Caco-2 (cell line): Measurements from ENCODE around the gene ACOT4. TPM values are rescaled to one million over a fixed set of nuclear protein-coding genes. Genes with fewer than 3 reads are reported as not detected.
"Not testable (repeated sequence)": the region's sequence is repeated elsewhere in the genome, so short reads cannot be mapped to it uniquely, and the experiment has no call there.

Source experiments
- BruUV-seq: library from RNA; stranded (reverse); fragments of 400-500 nt; replicated peaks from 2 replicates; lab custom pipeline; 2021; lab: Mats Ljungman, UMichigan
- CTCF ChIA-PET: fragments of 300-600 bp; sonication (Branson Sonifier 250); formaldehyde crosslinking; loops from one replicate; lab custom pipeline; 2022; ENCODE audit warnings: antibody characterized with exemption; lab: Charles Lee
- POLR2A ChIA-PET: fragments of 300-600 bp; sonication (Branson Sonifier 250); formaldehyde crosslinking; loops from one replicate; lab custom pipeline; 2022; ENCODE audit warnings: antibody characterized with exemption; lab: Charles Lee
- DNase-seq, 2 experiments: peaks; one replicate each; pipeline versions ENCODE4 v3.0.0 to v3.0.0-alpha.2; 2020 to 2022
- H3K27me3 ChIP-seq: replicated peaks from 2 replicates; pipeline ENCODE4 v1.6.0; 2011; ENCODE audit warnings: low read length; ENCODE audit not compliant: control insufficient read depth, insufficient read depth
- H3K36me3 ChIP-seq: 2 replicates; pipeline ENCODE4 v1.5.1; 2011; ENCODE audit warnings: low read length; ENCODE audit not compliant: control insufficient read depth, insufficient read depth
- H3K4me1 ChIP-seq: fragments of 250-450 bp; sonication (Bioruptor Pico); 2 replicates; pipeline ENCODE4 v1.5.1; 2020; ENCODE audit warnings: mild to moderate bottlenecking
- H3K4me3 ChIP-seq: 2 replicates; pipeline ENCODE4 v1.5.1; 2011; ENCODE audit warnings: low read depth, mild to moderate bottlenecking, control low read depth, low read length
- H3K9me3 ChIP-seq: fragments of 250-450 bp; sonication (Bioruptor Pico); 2 replicates; pipeline ENCODE4 v1.5.1; 2020; ENCODE audit warnings: mild to moderate bottlenecking, moderate library complexity
- H3K27ac Mint-ChIP-seq: one replicate; pipeline ENCODE4 v1.8.0; 2022; ENCODE audit warnings: mixed read lengths; ENCODE audit not compliant: unreplicated experiment
- H3K27me3 Mint-ChIP-seq: one replicate; pipeline ENCODE4 v1.8.0; 2022; ENCODE audit warnings: mixed read lengths; ENCODE audit not compliant: insufficient read depth, unreplicated experiment
- H3K36me3 Mint-ChIP-seq: one replicate; pipeline ENCODE4 v1.8.0; 2022; ENCODE audit warnings: mild to moderate bottlenecking, mixed read lengths; ENCODE audit not compliant: insufficient read depth, unreplicated experiment
- H3K4me1 Mint-ChIP-seq: one replicate; pipeline ENCODE4 v1.8.0; 2022; ENCODE audit warnings: low read depth, mixed read lengths; ENCODE audit not compliant: unreplicated experiment
- H3K4me3 Mint-ChIP-seq: one replicate; pipeline ENCODE4 v1.8.0; 2022; ENCODE audit warnings: mild to moderate bottlenecking, moderate library complexity, mixed read lengths; ENCODE audit not compliant: unreplicated experiment
- H3K9me3 Mint-ChIP-seq: one replicate; pipeline ENCODE4 v1.8.0; 2022; ENCODE audit warnings: mixed read lengths; ENCODE audit not compliant: unreplicated experiment
- intact Hi-C: fragments of 100-400 bp; cut with micrococcal nuclease; formaldehyde crosslinking; loops from one replicate; pipeline ENCODE4 v1.10.0; 2022; ENCODE audit not compliant: unreplicated experiment
- total RNA-seq: library from RNA; stranded (reverse); gene quantifications from 2 replicates; pipeline ENCODE4 v1.2.3, GENCODE V29; 2022
- TF ChIP-seq, protein P1 (sequence below), 2 experiments: fragments of 200-600 bp in 1 of 2; IDR thresholded peaks; 1 replicate in 1 of 2; 2 replicates in 1 of 2; pipeline versions ENCODE4 v1.5.1 to v1.8.0; 2011 to 2022; ENCODE audit warnings: antibody characterized with exemption in 1 of 2, control low read depth in 1 of 2, inconsistent platforms in 1 of 2, low read depth in 1 of 2, low read length in 1 of 2, mild to moderate bottlenecking in 1 of 2, moderate library complexity in 1 of 2; ENCODE audit not compliant: insufficient read depth in 1 of 2, severe bottlenecking in 1 of 2, unreplicated experiment in 1 of 2

Gene ACOT4
- total RNA-seq, 1 experiment from 2014 or later: 3.2 TPM

DNA sequence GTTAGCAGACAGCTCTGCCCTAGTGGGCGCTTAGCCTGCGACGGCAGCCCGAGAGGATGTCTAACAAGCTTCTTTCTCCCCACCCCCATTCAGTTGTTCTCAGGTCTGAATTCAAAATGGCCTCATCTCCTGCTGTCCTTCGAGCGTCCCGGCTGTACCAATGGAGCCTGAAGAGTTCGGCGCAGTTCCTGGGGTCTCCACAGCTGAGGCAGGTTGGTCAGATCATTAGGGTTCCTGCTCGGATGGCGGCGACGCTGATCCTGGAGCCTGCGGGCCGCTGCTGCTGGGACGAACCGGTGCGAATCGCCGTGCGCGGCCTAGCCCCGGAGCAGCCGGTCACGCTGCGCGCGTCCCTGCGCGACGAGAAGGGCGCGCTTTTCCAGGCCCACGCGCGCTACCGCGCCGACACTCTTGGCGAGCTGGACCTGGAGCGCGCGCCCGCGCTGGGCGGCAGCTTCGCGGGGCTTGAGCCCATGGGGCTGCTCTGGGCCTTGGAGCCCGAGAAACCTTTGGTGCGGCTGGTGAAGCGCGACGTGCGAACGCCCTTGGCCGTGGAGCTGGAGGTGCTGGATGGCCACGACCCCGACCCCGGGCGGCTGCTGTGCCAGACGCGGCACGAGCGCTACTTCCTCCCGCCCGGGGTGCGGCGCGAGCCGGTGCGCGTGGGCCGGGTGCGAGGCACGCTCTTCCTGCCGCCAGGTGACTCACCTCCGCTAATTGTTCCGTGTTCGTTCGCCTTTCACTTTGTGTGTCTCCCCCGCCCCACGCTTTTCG lies 22.3 kb upstream of the ACOT4 start, which contains the start of gene ACOT2:
TSS of gene ACOT2 (plus strand) at position 29 of the 774 bp plus-strand sequence. CDS start at position 57, 28 bp downstream.
- BruUV-seq: TSS peak; percentile 60

DNA sequence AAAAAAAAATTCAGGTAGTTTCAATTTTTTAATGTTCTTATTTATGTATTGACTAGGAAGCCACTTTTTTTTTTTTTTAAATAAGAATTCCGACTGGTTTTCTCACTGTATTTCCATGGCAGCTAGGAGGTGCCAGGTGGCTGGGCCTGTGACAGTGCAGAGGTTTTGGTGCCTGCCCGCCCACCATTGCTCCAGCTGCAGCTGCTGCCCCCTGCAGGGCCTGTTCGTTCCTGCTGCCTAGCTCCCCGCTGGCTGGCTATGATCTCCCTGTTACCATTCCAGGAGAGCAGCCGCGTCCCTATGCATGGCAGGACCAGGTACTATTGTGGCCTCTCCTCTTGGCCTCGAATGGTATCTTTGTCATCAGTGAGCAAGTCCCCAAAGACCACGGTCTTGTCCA lies 20.8 kb upstream of the ACOT4 start:
- ChIA-PET POLR2A (interaction anchor here (0.7 kb wide), 3 partner anchors 170 to 512 kb away, joined by 4 to 13 read pairs (median 4); partner anchors contain the start of genes COQ6 and FAM161B), CTCF (interaction anchor here (0.6 to 1.8 kb wide), 7 partner anchors 22 to 63 kb away, joined by 4 to 11 read pairs (median 7); partner anchors contain the start of gene ACOT1)
- intact Hi-C loops: loop anchor here (10.0 kb wide), 1 partner anchor 64 kb away; no protein-coding TSS in a partner anchor
- BruUV-seq, H3K27me3 Mint-ChIP-seq, H3K36me3 ChIP-seq, H3K4me3 Mint-ChIP-seq, H3K9me3 ChIP-seq, H3K27ac Mint-ChIP-seq, H3K4me3 ChIP-seq, H3K9me3 Mint-ChIP-seq, H3K4me1 Mint-ChIP-seq, H3K27me3 ChIP-seq: not testable (repeated sequence)
- H3K4me1 ChIP-seq: peaks cover 11% of the 10 kb centered on the region
- H3K36me3 Mint-ChIP-seq: peaks cover 36% of the 10 kb centered on the region
- TF ChIP-seq, protein P1, sequence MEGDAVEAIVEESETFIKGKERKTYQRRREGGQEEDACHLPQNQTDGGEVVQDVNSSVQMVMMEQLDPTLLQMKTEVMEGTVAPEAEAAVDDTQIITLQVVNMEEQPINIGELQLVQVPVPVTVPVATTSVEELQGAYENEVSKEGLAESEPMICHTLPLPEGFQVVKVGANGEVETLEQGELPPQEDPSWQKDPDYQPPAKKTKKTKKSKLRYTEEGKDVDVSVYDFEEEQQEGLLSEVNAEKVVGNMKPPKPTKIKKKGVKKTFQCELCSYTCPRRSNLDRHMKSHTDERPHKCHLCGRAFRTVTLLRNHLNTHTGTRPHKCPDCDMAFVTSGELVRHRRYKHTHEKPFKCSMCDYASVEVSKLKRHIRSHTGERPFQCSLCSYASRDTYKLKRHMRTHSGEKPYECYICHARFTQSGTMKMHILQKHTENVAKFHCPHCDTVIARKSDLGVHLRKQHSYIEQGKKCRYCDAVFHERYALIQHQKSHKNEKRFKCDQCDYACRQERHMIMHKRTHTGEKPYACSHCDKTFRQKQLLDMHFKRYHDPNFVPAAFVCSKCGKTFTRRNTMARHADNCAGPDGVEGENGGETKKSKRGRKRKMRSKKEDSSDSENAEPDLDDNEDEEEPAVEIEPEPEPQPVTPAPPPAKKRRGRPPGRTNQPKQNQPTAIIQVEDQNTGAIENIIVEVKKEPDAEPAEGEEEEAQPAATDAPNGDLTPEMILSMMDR (IDR thresholded peaks at IDR 0.05; ENCODE audit: insufficient read depth in 1 of 2, low read depth in 1 of 2, low read length in 1 of 2, severe bottlenecking in 1 of 2, unreplicated experiment in 1 of 2): peak; percentile 59 to 64
- DNase-seq: peak; percentile 68 to 80

More for the DNA sequence above, 22.3 kb upstream of the ACOT4 start, which contains the start of gene ACOT2:
- Histone ChIP-seq H3K4me1 (peaks cover 11% of the 10 kb centered on the region), H3K4me3 (peak within 1 kb of the TSS; percentile 47)
- Mint-ChIP-seq H3K36me3 (peaks cover 37% of the 10 kb centered on the region), H3K4me3 (peak within 1 kb of the TSS; percentile 95), H3K27ac (peak within 1 kb of the TSS; percentile 95)
- not testable (repeated sequence) for H3K36me3 ChIP-seq, H3K27me3 Mint-ChIP-seq, H3K4me1 Mint-ChIP-seq, H3K9me3 Mint-ChIP-seq, H3K9me3 ChIP-seq, H3K27me3 ChIP-seq
- ChIA-PET POLR2A (interaction anchor here (0.5 to 1.6 kb wide), 12 partner anchors 31 to 501 kb away, joined by 3 to 7 read pairs (median 4); partner anchors contain the start of genes ACOT1, ACOT6, PNMA1 and RIOX1), CTCF (interaction anchor here (0.7 to 1.9 kb wide), 9 partner anchors 14 to 271 kb away, joined by 3 to 12 read pairs (median 7); partner anchors contain the start of genes ACOT1 and ACOT6)
- peak; percentile 89 to 90 for DNase-seq
- intact Hi-C loops: loop anchor here (2.0 kb wide), 3 partner anchors 33 to 79 kb away; partner anchors contain the start of genes ACOT1 and RIOX1

DNA sequence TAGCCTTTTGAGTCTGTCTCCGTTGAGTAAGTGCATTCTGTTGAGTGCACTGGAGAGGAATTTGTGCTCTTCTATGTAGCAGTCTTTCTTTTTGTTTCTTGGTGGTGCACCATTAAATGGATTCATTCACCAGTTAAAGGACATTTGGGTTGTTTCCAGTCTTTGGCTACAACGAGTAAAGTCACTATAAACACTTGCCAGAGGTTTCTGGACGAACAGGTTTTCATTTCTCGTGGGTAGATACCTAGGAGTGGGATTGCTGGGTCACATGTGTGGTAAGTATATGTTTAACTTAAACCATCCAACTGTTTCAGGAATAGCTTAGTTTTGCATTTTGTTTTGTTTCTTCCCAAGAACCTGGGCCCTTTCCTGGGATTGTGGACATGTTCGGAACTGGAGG lies 18.6 kb upstream of the ACOT4 start:
- H3K27ac Mint-ChIP-seq, BruUV-seq, H3K4me3 ChIP-seq, H3K27me3 Mint-ChIP-seq, H3K36me3 ChIP-seq, POLR2A ChIA-PET, DNase-seq, H3K9me3 ChIP-seq, H3K4me1 Mint-ChIP-seq, H3K4me3 Mint-ChIP-seq, H3K9me3 Mint-ChIP-seq, H3K27me3 ChIP-seq, H3K4me1 ChIP-seq: not testable (repeated sequence)
- CTCF ChIA-PET: interaction anchor here (0.6 kb wide), 1 partner anchor 37 kb away, joined by 3 read pairs; no protein-coding TSS in a partner anchor
- intact Hi-C loops: loop anchor here (10.0 kb wide), 1 partner anchor 62 kb away; no protein-coding TSS in a partner anchor
- peaks cover 37% of the 10 kb centered on the region for H3K36me3 Mint-ChIP-seq

DNA sequence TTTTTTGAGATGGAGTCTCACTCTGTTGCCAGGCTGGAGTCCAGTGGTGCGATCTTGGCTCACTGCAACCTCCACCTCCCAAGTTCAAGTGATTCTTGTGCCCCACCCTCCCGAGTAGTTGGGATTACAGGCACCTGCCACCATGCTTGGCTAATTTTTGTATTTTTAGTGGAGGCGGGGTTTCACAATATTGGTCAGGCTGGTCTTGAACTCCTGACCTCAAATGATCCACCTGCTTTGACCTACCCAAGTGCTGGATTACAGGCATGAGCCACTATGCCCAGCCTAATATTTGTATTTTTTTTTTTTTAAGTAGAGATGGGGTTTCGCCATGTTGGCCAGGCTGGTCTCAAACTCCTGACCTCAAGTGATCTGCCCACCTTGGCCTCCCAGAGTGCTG lies 17.9 kb upstream of the ACOT4 start:
- H3K27me3 ChIP-seq, H3K4me1 ChIP-seq, DNase-seq, H3K27me3 Mint-ChIP-seq, POLR2A ChIA-PET, H3K36me3 ChIP-seq, H3K4me3 Mint-ChIP-seq, H3K4me1 Mint-ChIP-seq, H3K9me3 Mint-ChIP-seq, H3K27ac Mint-ChIP-seq, BruUV-seq, H3K9me3 ChIP-seq, H3K4me3 ChIP-seq: not testable (repeated sequence)
- peaks cover 40% of the 10 kb centered on the region for H3K36me3 Mint-ChIP-seq
- CTCF ChIA-PET: interaction anchor here (0.6 kb wide), 1 partner anchor 38 kb away, joined by 3 read pairs; no protein-coding TSS in a partner anchor
- intact Hi-C loops: loop anchor here (10.0 kb wide), 1 partner anchor 61 kb away; no protein-coding TSS in a partner anchor

DNA sequence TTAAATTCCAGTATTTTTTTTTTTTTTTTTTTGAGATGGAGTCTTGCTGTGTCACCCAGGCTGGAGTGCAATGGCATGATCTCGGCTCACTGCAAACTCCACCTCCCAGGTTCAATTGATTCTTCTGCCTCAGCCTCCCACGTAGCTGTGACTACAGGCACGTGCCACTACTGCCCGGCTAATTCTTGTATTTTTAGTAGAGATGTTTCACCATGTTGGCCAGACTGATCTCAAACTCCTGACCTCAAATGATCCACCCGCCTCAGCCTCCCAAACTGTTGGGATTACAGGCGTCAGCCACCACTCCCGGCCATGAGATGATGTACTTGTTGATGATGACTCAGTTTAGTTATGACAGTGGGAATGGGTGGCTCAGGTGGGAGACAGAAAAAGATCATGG lies 17.4 kb upstream of the ACOT4 start:
- H3K27me3 Mint-ChIP-seq, H3K36me3 ChIP-seq, DNase-seq, CTCF ChIA-PET, H3K27ac Mint-ChIP-seq, H3K4me1 Mint-ChIP-seq, BruUV-seq, H3K4me3 ChIP-seq, H3K9me3 ChIP-seq, H3K27me3 ChIP-seq, H3K4me3 Mint-ChIP-seq, H3K4me1 ChIP-seq, H3K9me3 Mint-ChIP-seq, POLR2A ChIA-PET: not testable (repeated sequence)
- intact Hi-C loops: loop anchor here (10.0 kb wide), 1 partner anchor 61 kb away; no protein-coding TSS in a partner anchor
- peaks cover 42% of the 10 kb centered on the region for H3K36me3 Mint-ChIP-seq
